Measurements from ENCODE around the gene CREM. TPM values are rescaled to one million over a fixed set of nuclear protein-coding genes. Genes with fewer than 3 reads are reported as not detected.

The CREM gene
- total RNA-seq, 4 donors from 2014 or later: 12.8 to 15.7 (median 13.3) TPM

DNA sequence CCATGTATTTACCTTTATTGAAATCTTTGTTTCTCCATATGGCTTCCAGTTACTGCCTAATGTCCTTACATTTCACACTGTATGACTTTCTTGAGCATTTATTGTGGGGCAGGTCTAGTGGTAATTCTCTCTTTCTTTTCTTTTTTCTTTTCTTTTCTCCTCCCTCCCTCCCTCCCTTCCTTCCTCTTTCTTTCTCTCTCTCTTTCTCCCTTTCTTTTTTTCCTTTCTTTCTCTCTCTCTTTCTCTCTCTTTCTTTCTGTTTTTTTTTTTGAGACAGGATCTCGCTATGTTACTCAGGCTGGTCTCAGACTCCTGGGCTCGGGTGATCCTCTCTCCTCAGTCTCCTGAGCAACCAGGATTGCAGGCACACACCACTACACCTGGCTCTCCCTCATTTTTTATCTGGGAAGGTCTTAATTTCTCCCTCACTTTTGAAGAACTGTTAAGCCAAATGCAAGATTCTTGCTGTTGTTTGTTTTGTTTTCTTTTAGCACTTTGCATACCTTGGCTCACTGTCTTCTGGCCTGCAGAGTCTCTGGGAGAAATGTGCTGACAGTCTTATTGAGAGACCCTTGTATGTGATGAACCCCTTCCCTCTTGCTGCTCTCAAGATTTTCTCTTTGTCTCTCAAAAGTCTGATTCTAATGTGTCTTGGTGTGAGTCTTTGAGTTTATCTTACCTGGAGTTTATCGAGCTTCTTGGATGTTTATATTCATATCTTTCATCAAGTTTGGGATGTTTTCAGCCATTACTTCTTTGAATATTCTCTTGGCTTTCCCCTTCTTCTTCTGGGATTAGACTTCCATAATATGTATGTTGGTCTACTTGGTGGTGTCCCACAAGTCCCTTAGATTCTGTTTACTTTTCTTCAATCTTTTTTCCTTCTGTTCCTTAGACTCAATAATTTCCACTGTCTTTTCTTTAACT lies 130.7 kb downstream of the CREM start:
- Histone ChIP-seq H3K4me3 (no peak overlapping the region), H3K36me3 (no peaks in the 10 kb centered on the region), H3K9me3 (no peaks in the 10 kb centered on the region), H3K27me3 (no peaks in the 10 kb centered on the region), H3K27ac (no peak overlapping the region), H3K4me1 (no peaks in the 10 kb centered on the region)
- no peak for TF ChIP-seq POLR2A (IDR thresholded peaks at IDR 0.05)
- TF ChIP-seq EP300 (IDR thresholded peaks at IDR 0.05): no peak
- TF ChIP-seq POLR2AphosphoS5 (IDR thresholded peaks at IDR 0.05): no peak
- TF ChIP-seq, protein P1, sequence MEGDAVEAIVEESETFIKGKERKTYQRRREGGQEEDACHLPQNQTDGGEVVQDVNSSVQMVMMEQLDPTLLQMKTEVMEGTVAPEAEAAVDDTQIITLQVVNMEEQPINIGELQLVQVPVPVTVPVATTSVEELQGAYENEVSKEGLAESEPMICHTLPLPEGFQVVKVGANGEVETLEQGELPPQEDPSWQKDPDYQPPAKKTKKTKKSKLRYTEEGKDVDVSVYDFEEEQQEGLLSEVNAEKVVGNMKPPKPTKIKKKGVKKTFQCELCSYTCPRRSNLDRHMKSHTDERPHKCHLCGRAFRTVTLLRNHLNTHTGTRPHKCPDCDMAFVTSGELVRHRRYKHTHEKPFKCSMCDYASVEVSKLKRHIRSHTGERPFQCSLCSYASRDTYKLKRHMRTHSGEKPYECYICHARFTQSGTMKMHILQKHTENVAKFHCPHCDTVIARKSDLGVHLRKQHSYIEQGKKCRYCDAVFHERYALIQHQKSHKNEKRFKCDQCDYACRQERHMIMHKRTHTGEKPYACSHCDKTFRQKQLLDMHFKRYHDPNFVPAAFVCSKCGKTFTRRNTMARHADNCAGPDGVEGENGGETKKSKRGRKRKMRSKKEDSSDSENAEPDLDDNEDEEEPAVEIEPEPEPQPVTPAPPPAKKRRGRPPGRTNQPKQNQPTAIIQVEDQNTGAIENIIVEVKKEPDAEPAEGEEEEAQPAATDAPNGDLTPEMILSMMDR (IDR thresholded peaks at IDR 0.05): no peak
- WGBS: 94% methylated on average over 3 of the region's 3 CpGs
- DNase-seq (ENCODE audit: low spot score in 2 of 2): no peak

DNA sequence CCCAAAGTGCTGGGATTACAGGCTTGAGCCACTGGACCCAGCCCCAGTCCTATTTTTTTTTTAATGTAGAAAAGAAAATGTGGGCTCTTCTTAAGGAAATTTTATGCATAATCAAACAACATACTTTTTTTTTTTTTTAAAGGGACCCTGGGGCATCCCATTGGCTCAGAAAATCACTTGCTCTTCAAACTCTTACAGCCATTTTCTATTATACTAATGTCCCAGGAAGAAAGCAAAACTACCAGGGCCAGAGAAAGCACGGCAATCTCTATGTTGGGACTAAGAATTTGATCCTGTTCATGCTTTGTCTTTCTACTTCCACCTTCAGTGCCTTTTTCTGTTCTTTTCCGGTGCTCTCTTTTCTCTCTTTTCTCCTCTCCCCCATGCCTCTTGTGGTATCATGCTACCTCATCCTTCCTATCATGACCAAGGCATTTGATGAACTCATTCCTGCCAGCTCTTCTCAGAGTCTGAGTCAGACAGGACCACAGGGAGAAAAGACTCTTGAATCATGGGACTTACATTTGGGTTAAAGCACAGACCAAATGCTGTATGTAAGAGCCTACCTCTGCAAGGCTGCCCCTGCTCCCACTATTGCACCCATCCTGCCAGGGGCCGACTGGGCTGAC lies 133.2 kb downstream of the CREM start:
- Histone ChIP-seq H3K36me3 (no peaks in the 10 kb centered on the region), H3K27me3 (no peaks in the 10 kb centered on the region), H3K4me3 (no peak overlapping the region), H3K4me1 (no peaks in the 10 kb centered on the region), H3K9me3 (no peaks in the 10 kb centered on the region), H3K27ac (no peak overlapping the region)
- WGBS: 67% methylated on average over 3 of the region's 3 CpGs
- TF ChIP-seq POLR2AphosphoS5 (IDR thresholded peaks at IDR 0.05): no peak
- no peak for TF ChIP-seq POLR2A (IDR thresholded peaks at IDR 0.05)
- TF ChIP-seq, protein P1 (IDR thresholded peaks at IDR 0.05): no peak
- TF ChIP-seq EP300 (IDR thresholded peaks at IDR 0.05): no peak
- no peak for DNase-seq (ENCODE audit: low spot score in 2 of 2)

DNA sequence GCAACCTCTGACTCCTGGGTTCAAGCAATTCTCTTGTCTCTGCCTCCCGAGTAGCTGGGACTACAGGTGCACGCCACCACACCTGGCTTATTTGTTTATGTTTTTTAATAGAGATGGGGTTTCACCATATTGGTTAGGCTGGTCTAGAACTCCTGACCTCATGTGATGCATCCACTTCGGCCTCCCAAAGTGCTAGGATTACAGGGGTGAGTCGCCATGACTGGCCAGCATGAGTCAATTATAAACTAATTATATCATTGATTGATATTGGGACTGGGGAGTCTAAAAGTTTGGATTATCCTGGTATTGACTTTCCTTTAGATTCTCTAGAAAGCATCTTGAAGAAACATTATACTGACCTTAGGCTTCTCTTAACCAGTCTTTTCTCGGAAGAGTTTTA lies 135.8 kb downstream of the CREM start:
- Histone ChIP-seq H3K9me3 (no peaks in the 10 kb centered on the region), H3K27me3 (no peaks in the 10 kb centered on the region), H3K4me1 (no peaks in the 10 kb centered on the region), H3K4me3 (no peak overlapping the region), H3K36me3 (no peaks in the 10 kb centered on the region), H3K27ac (no peak overlapping the region)
- 95% methylated on average over 5 of the region's 5 CpGs for WGBS
- TF ChIP-seq, protein P1 (IDR thresholded peaks at IDR 0.05): no peak
- TF ChIP-seq POLR2AphosphoS5 (IDR thresholded peaks at IDR 0.05) (no peak), POLR2A (IDR thresholded peaks at IDR 0.05) (no peak), EP300 (IDR thresholded peaks at IDR 0.05) (no peak)
- no peak for DNase-seq (ENCODE audit: low spot score in 2 of 2)

Other genes with a start within 250 kb of the CREM start
- gene CUL2, start 36.5 kb upstream of the CREM start, total RNA-seq: 10 to 100 TPM; 15.7 to 23.1 (median 18.4) TPM
- 10 to 100 TPM; 22.4 to 35.1 (median 29.9) TPM for gene CCNY, start 209.7 kb downstream of the CREM start, total RNA-seq